Renal cortical epithelial cell (primary cell): Measurements from ENCODE around the gene GMPR. TPM values are rescaled to one million over a fixed set of nuclear protein-coding genes. Genes with fewer than 3 reads are reported as not detected.
A peak's percentile ranks its signal among the peaks of the same experiment; 100 is the strongest.

ENCODE experiments used
- DNase-seq: peaks from one replicate; pipeline ENCODE4 v3.0.0-alpha.2; 2011; ENCODE audit warnings: low read depth
- total RNA-seq: library from RNA; depleted of rRNA; stranded (reverse); fragments of >200 nt; gene quantifications from 2 replicates; pipeline ENCODE4 v1.2.3, GENCODE V29; 2014

The GMPR gene
- total RNA-seq, 1 donor from 2014 or later: 9.5 TPM

GRCh38 chr6:16327777-16328325 is 89.5 kb downstream of the GMPR start:
- no peak for DNase-seq

- DNase-seq: no peak
These were observed 90.8 kb downstream of the GMPR start for GRCh38 chr6:16329233-16329632.

DNA sequence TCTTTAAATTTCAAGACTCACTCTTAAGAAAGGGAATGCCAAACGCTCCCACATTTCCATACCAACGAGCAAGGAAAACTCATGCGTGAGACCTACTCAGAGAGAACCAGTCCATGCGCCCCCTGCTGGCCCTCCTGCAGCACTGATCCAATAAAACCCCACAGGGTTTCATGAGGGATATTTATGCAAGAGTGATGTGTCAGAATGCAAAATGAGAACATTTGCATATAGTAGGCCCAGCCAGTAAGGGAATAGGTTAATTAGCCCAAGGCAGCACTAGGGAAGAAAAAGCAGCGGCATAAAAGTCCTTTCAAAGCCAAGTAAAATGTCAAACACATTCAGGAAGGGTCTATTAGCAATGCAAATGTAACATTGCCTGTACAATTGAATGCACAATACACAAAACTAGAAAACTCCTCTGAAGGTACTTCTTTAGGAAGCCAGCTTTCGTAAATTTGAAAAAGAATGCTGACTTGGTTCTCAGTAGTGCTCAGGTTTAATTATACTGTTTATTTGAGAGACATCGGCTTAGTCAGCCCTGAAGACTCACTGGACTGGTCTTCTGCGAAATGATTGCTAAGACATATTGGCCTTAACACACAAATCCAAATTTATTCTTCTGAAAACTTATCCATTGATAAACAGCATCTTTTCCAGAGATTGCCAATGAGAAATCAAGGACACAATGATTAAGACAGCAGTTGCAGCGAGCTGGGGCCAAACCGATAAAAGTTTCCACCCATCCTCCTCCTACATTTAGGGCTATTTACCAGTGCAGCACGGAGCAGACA is 93.2 kb downstream of the GMPR start:
- peak; percentile 71 for DNase-seq

- peak; percentile 62 for DNase-seq
These were observed 93.8 kb downstream of the GMPR start for GRCh38 chr6:16332175-16332542.

- DNase-seq: peak; percentile 90
These were observed 95.2 kb downstream of the GMPR start for GRCh38 chr6:16333580-16333979.

GRCh38 chr6:16334671-16335070 is 96.3 kb downstream of the GMPR start:
- DNase-seq: peak; percentile 89

GRCh38 chr6:16335176-16335575 is 96.8 kb downstream of the GMPR start:
- DNase-seq: no peak

GRCh38 chr6:16336056-16336818 is 97.8 kb downstream of the GMPR start:
- no peak for DNase-seq

DNA sequence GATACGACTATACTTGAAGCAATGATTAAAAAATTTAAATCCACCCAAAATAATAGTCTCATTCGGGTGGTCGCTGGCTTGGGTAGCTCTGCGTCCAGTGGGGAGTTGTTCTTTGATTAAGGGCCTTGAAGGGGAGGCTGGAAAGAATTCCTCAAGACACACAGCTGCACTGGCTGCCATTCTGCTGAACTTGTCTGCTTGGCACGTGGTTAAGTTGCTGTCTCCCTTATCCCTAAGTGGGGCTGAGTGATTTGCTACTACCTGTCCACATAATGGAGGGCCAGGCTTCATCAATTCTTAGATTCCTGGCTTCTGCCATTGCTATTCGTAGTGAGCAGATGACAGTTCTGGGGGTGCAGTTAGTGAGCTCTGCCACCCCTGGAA is 98.5 kb downstream of the GMPR start:
- DNase-seq: no peak

DNA sequence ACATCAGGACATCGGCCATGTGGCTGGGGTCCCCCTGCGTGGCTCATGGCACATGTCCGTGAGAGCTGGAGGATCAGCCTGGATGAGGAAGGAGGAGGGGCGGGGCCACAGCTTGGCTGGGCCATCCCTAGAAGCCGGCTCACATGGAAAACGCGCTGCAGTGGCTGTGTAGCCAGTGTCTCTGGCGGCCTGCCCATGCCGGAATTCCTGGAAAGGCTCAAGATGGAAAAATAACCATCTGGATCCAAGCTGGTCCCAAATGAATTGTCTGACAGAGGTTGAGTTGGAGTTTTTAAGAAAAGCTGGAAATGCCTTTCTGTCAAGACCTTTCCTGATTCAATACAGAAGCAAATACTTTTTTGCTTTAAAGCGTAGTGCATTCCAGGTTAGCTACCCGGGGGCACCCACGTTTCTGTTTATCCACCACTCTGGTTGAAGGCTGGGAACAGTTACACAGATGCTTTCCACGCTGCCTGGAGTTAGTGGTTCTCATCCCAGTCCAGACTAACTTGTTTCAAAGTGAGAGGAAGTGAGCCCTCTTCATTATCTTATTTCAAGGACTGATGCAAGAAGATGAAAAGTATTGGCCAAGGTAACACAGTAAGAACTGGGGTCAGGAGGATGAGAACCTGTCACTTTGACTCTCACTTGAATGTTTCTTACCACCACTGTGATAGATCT is 99.0 kb downstream of the GMPR start:
- DNase-seq: no peak

DNA sequence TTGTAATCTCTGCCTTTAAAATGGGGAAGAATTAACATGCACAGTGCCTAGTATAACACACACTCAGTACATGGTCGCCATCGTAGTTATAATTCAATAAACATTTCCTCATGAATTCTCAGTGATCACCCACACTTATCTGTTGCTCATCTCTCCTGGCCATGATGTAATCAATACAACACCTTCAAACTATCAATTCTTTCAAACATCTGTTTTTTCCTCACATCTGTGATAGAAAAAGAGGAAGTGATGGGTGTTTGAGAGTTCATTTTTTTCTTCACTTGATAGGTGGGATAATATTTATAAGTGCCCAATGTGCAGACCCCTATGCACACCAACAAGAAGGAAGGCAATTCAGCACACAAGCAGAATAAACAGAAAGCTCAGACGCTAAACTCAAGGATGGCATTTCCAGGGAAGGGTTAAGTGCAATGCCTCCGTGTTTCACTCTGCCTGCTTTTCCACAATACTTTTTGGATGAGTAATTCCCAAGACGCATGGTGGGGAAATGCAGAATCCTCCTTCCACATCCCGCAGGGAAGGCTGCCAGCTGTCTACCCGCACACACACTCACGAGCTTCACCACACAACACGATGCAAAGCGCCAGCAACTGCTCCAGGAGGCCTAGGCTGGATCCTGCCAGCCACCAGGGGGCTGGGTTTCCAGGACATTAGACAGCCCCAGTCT is 100.3 kb downstream of the GMPR start:
- DNase-seq: peak; percentile 95

- DNase-seq: no peak
These were observed 100.8 kb downstream of the GMPR start for GRCh38 chr6:16339265-16339587.

- DNase-seq: no peak
These were observed 105.2 kb downstream of the GMPR start for GRCh38 chr6:16343593-16343992.

- DNase-seq: no peak
These were observed 106.4 kb downstream of the GMPR start for GRCh38 chr6:16344756-16345155.

Other genes with a start within 250 kb of the GMPR start
- gene MYLIP, start 109.5 kb upstream of the GMPR start, total RNA-seq: 8.0 and 22.3 TPM in 2 replicates